ENCODE measurements around the gene NBEA. TPM values are rescaled to one million over a fixed set of nuclear protein-coding genes. Genes with fewer than 3 reads are reported as not detected.

NBEA gene
- total RNA-seq, 1 experiment from 2014 or later = 5.0 TPM

DNA sequence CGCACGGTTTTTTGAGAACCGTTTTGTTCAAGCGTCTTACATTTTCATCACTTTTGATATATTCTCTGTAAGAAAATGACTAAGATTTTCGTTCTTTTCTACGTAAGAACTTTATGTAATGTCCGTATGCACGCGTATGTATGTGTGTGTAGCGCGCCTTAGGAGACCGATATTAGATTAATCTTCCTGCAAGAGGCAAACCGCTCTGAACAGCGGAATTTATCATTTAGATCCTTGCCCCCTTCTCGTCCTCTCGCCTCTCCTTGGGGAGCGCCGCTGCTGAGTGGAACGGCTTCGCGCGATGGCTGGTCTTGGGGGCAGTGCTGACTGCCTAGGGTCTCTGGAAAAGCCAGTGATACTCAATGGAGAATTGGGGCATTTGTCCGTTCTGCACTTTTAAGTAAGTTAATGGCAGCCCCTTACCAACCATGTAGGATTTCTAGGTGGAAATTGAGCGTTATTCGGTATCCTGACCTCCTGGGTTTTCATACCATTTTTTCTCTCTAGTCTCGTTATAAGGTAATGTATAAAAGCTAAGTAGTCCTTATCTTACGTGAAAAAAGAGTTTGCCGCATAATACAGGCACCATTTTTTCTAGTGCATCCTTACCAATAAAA is 529.7 kb downstream of the NBEA start:
- no peak for DNase-seq (ENCODE audit: extremely low read depth, low read depth)

DNA sequence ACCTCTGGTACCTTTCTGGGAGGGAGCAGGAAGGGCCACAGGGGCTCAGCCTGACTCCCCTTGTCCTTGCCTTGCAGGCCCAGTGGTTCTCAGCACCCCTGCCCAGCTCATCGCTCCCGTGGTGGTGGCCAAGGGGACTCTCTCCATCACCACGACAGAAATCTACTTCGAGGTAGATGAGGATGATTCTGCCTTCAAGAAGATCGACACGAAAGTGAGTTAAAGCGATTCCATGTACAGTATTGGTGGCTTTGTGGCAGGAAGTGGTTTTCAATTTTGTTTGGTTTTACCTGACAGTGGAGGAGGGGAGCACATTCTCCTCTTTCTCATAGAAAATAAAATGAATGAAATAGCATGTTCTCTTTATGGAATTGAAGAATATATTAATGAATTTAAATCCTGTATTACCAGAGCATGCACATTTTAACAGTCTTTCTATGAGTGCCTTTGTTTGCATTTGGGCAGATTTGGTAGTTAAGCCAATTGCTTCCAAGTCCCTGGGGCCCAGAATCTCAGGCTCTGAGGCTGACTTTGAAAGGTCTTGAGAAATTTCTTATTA is 530.3 kb downstream of the NBEA start:
- DNase-seq (ENCODE audit: extremely low read depth, low read depth) = no peak

DNA sequence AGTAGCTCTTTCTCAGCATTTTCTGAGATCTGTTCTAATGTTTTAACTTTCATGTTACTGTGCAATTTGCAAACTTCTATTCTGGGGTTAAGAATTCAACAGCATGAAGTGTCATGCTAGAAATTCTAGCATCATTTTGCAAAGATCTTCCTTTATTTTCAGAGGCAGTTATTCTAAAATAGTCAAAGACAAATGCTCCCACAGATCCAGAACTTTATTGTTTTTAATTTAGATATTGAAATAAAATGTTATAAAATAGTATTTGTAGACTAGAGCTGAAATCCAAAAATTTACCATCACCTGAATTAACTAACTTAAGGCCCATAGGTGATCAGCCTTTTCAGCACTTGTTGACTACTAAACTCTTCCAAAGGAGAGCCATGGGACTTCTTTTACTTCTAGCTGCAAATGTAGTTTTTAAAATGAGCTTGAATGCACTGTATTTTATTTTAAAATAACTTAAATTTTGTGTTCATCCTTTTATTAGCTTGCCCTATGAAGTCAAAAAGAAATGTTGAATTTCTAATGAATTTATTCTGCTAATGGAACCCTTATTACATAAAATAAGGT is 531.2 kb downstream of the NBEA start:
- DNase-seq (ENCODE audit: extremely low read depth, low read depth) = no peak

DNA sequence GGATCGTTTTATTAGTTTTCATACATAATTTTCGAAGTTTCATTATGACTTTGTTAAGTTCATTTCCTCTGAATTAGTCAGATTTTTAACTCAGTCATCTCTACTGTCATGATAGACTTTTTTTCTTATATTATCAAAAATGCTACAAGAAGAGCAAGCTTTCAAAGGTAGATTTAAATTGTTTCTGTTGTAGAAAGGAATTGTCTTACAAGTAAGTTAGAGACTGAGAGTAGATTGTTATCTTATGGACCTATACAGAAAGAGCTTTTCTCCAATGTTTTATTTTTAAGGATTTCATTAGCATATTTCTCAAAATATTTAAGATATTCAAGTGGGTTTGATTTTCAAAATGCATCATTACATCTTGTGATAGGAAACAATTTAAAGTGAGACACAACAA is 531.7 kb downstream of the NBEA start:
- no peak for DNase-seq (ENCODE audit: extremely low read depth, low read depth)

DNA sequence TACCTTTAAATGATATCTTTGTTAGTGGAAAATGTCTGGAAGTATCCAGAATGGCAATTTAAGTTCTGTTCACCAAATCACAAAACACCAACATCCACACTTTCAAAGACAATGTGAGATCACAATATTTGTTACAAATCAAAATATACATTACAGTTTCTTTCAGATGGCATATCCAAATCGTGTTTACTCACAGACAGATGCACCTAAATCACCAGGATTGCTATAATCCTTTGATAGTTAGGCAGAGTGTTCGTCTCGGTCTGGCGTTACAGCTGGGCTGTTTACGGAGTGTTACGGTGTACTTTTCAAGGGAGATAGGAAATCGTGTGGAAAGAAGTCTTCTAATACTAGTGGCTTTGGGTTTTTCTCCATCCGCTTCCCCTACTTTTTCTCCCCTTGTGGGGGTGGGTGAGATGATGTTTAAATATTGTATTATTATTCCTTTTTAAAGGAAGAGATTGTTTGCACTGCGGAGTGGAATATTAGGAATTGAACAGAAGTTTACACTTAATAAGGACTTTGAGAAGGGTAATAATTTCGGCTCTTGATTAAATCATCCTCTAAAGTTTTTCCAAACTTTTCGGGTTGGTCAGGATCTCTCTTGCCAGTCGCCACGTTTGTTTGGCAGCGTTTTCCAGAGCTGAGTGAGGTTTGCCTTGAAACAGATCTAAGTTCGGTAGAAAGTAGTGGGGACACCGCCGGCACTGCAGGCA is 532.6 kb downstream of the NBEA start:
- DNase-seq (ENCODE audit: extremely low read depth, low read depth) = no peak

DNA sequence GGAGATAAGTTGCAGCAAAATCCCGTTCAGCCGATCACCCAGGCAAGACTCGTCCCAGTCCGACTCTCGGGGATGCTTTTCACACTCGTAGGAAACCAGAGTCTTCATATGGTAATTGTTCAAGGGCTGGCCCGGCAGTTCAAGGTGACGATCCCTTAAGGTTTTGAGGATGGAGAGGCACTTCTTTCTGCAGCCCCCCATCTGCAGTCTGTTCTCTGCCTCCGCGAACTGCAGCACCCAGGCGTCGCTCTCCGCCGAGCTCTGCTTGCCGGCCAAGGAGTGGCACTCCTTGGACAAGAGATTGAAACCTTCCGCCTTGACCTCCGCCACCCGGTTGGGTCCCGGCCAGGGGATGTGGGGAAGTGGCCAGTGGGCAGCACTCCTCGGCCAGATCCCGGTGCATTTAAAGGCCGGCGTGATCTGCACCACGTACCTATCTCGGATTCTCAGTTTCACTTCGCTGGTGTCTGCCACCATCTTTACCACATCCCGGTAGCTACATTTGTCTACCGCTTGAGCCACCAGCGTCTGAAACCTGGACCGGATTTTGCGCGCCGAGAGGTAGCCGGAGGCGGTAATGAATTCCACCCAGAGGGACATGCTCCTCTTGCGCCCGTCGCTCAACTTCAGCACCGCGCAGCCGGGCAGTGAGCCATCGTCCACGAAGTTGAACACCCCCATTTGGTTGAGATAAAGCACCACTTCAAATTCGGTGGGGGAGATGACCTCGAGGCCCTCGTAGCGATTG is 533.3 kb downstream of the NBEA start:
- DNase-seq (ENCODE audit: extremely low read depth, low read depth) = no peak

DNA sequence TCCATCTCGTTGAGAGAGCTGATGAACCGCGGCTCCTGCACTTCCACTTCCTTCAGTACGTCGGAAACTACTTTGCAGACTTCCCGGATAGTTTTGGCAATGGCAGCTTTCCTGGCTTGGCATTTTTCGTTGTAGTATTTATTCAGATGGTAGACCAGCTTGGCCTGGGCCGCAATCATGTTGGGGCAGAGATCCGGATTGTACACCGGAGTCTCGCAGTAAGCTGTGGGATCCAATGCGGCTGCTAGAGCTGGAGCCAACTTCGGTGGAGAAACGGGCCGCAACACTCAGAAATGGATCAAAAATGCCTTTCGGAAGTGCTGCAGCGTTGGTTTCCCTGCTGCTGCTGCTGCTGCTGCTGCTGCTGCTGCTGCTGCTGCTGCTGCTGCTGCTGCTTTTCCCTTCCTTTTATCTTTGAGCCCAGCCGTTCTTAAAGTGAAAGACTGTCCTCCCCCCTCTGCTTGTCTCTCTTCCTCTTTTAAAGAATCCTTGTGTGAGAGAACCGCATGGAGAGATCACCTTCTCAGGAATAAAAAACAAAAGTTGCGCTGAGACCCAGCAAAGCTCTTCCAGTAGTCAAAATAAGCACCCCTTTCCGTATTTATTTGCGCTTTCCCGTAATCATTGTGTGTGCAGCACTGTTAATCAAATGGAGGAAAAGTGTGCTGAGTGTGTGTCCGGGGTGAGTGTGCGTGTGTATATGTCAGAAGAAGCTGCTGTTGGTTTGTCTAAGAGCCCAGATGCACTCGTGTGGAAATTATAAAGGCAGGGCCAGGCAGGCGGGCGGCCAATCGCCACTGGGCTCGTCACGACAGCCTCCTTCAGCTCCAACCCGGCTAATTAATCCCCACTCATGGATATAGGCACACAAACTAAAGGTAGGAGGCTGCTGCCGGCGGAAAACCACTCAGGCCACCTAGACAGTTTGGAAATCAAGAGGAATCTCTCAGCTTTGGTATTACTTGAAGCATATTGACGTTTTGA is 534.2 kb downstream of the NBEA start, which contains the start of gene MAB21L1:
Gene MAB21L1, minus strand, starts transcription at position 730 of the 984 bp plus-strand sequence. Its CDS starts 551 bp downstream, at position 179.
- no peak for DNase-seq (ENCODE audit: extremely low read depth, low read depth)

DNA sequence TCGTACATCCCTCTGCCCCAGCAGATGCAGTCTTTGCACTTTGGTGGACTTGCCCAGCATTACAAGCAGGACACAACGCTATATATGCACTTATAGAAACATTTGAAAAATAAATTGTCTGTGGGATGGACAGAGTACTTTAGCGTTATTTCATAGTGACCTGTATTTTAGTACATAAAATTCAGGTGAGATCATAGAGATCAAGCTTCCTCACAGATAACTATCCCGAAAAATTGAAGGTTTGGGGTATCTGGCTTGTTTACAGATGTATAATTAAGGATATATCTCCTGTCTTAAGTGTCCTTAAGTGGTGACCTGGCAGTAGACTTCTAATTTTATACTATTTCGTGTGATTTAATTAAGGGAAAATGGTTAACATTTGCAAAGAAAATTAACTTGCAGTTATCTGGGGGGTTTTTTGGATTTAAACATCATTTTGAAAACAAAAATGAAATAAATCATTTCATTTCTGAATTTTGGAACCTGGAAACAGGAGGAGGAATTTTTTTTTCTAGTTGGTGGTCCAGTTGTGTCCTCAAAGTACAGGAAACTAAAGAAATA is 535.4 kb downstream of the NBEA start:
- DNase-seq (ENCODE audit: extremely low read depth, low read depth) = no peak

DNA sequence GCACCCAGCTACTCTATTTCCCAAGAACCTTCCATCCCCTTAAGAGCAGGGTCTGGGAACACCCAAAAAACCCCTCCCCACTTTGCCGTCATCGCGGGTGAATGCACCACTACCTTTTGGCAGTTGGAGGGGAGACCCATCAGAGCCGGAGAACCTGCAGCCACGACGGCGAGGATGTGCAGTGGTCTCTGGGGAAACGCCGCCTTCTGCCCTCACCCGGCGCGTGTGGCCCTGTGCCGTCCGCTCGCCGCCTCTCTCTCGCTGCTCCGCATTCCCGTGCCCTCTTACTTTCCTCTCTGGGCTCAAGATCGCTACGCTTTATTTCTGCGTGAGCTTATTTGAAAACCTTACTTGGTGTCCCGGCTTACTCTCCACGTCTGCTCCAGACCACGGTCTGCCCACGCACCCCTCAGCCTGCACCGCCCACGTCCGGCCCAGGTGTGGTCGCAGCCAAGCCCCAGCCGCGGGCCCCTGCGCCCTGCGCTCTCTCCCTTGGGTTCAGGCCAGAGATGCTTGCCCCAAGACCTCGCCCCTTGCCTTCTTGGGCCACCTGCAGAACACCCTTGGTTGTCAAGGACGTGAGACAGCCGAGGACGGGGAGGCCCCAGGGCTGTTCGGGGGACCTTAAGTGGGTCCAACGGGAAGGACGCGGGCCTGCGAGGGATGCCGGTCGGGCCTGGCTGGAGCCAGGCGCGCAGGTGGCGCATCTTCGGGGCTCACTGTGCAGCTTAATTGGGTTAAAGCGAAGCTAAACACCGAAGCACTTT is 536.4 kb downstream of the NBEA start:
- DNase-seq (ENCODE audit: extremely low read depth, low read depth) = no peak

DNA sequence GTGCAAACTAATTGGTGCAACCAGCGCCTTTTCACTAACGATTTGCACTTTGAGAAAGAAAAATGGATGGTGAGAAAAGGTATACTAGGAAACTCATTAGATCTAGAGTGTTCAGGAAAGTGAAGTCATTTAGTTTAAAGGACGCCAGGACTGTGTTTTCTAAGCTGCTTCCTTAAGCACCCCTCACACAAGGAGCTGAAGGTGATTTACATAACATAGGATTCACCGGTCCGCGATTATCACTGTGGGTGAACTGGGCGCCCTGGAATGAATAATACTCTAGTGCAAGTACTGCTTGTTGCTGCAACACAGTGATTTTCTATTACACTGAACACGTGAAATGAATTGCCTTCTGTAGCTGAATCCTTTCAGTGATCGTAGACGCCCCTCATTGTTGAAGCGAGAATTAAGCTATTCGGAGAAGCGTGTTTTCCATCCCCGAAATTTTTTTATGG is 537.0 kb downstream of the NBEA start:
- no peak for DNase-seq (ENCODE audit: extremely low read depth, low read depth)

DNA sequence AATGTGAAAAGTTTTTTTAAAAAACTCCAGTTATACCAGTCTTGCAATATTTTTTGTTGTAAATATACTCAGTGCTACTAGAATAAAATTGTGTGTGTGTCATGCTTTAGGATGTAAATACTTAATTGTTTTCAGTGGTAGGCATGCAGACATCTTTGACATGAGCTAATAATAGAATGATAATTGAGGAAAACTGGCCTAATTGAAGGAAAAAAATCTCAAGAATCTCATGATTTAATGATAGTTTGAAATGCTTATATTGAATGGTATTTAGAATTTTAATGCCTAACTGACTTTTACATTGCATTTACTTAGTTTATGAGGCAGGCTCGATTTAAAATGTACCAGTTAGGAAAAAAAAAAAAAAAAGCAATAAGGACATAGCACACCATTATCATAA is 537.6 kb downstream of the NBEA start:
- DNase-seq (ENCODE audit: extremely low read depth, low read depth) = no peak

DNA sequence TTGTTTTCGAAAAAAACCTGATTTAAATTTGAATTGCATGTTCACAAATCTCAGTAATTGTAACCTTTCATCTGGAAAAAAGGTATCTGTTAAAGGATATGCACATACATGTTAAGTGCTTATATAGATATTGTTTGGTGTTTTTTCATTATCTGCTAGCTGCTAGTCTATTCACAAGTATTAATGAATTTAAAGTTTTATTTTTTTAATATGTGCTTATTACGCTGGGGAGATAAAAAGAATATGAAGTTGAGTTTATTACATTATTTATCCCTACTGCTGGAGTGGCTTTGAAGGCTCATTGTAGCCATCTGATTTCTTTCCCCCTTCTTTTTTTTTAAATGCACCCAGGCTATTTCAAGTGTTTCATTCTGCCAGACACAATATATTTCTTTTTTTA is 538.3 kb downstream of the NBEA start:
- DNase-seq (ENCODE audit: extremely low read depth, low read depth) = no peak

DNA sequence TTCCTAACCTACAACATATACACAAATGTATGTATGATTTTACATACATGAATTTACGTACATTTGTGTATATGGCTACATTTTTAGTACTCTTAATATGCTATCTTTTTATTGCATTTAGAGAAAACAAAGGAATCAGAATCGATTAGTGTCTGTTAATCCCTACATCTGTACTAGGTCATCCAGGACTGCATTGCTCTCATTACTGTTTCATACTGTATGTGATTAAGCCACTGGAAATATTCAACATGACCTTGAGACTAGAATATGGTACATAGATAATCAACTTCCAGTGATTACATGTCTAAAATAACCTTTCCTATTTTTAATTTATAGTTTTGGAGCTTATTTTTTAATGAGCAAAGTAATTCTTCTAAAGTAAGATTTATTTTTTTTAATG is 539.7 kb downstream of the NBEA start:
- no peak for DNase-seq (ENCODE audit: extremely low read depth, low read depth)

DNA sequence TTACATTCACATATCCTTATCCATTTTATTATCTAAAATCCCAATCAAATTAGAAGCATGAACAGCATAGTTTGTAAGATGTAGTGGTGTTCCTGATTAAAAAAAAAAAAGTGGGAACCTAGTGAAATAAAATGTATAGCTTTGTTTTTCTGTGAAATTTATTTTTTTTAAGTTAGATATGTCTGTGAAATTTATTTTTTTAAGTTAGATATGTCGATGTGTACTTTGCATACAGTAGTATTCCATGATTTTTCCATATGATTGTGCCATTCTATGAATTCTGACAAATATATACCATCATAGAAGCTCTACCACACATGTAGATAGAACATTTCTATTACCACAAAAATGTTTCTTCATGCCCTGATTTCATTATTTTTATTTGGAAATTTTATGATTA is 540.5 kb downstream of the NBEA start:
- DNase-seq (ENCODE audit: extremely low read depth, low read depth) = no peak

DNA sequence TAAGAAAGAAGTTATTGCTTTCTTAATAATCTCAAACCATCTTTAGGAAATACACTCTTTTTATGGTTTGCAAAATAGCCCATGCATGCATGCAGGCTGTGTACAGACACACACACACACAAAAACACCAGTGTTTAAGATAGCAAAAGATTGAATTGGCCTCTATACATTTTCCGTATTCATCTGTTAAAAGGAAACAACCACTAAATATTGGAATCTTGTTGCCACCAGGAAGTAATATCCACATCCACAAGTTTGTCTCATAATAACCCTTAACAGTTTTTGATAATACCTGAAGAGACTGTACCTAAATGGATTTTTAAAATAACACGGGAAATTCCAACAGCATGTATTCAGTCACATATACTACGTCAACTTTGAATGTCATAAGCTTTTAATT is 541.7 kb downstream of the NBEA start:
- DNase-seq (ENCODE audit: extremely low read depth, low read depth) = no peak

DNA sequence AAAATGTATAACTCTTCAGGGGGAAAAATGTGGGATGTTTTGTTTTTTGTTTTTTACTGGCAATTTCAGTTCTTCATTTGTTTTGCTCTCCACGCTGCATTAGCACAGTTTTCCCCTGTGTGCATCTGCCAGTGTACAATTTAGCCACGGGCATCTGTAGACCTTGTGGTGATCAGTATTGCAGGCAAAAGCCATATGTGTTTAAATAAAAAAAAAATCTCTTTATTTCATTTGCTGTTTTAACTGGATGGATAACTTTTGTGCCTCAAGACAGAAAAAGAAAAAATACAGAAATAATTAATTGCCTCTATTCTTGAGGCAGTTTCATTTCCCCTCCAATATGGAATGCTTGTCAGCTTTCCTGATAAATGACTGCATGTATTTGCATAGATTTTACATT is 542.3 kb downstream of the NBEA start:
- DNase-seq (ENCODE audit: extremely low read depth, low read depth) = no peak

DNA sequence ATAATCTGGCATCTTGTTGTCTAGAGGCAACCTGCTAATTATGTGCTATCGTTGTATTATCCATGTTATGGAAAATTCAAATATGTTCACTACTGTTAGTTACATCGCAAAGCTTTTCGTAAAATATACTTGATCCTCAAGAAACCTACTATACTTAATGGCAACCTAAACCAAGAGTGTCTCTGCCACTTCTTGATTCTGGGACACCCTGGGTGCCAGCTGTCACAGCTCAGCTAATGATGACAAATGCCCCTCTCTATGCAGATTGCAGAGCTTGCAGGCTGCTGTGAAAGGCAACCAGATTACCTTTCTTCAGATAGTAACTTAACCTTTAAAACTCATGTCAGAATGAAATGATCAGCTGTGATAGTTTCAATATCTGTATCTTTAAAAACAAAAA is 543.4 kb downstream of the NBEA start:
- DNase-seq (ENCODE audit: extremely low read depth, low read depth) = no peak

DNA sequence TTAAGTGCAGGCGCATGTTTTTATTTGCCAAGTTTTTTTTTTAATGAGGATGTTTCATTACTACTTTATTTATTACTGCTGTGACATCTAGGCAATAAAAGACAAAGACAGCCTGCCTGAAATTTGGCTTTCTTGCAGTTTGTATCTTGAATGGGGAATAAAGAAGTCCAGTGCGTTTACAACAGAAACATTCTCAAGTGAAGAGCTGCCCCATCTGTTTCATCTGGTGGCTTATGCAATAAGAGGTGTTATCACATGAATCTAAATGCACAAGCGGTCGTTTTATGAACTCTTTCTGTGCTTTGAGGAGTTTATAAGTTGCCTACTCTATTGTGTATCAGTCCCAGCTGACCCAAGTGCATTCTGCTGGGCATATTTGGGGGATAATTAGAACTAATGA is 547.0 kb downstream of the NBEA start:
- DNase-seq (ENCODE audit: extremely low read depth, low read depth) = no peak

DNA sequence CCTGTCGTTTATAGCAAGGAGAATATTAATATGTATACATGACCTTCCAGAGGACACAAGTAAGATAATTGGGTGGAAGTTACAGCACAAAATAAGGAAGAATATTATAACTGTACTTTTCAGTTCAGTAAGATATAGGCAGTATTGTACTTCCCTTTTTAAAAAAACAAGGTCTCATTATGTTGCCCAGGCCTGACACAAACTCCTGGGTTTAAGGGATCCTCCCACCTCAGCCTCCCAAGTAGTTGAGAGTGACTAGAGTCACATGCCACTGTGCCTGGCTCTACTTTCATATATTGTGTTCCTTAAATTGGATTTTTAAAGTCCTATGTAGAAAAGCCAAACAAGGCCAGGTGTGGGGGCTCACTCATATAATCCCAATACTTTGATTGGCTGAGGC is 553.9 kb downstream of the NBEA start:
- DNase-seq (ENCODE audit: extremely low read depth, low read depth) = no peak
